Activated gamma-delta T cell treated with Interleukin-2 at 50 U/mL for 16 hours (primary cell): ENCODE results near the gene PRR36.

Source experiments
- DNase-seq: peaks from one replicate; pipeline ENCODE4 v3.0.0-alpha.2; 2020

Gene PRR36

GRCh38 chr19:7858109-7858770 lies 15.9 kb downstream of the PRR36 start:
- no peak for DNase-seq

- DNase-seq, result no peak
These were observed 16.5 kb downstream of the PRR36 start for GRCh38 chr19:7857727-7858108.

GRCh38 chr19:7856679-7857663 lies 17.2 kb downstream of the PRR36 start:
- no peak for DNase-seq

- no peak for DNase-seq
These were observed 18.0 kb downstream of the PRR36 start for GRCh38 chr19:7856109-7856591.

GRCh38 chr19:7855426-7856108 lies 18.6 kb downstream of the PRR36 start:
- DNase-seq, result no peak

- no peak for DNase-seq
These were observed 20.4 kb downstream of the PRR36 start for GRCh38 chr19:7853770-7854128.

GRCh38 chr19:7852851-7853769 lies 21.1 kb downstream of the PRR36 start:
- DNase-seq, result peak; percentile 65

- DNase-seq, result no peak
These were observed 22.3 kb downstream of the PRR36 start for GRCh38 chr19:7851623-7852500.

GRCh38 chr19:7850945-7851622 lies 23.1 kb downstream of the PRR36 start:
- DNase-seq, result no peak

- no peak for DNase-seq
These were observed 24.0 kb downstream of the PRR36 start for GRCh38 chr19:7850000-7850813.

GRCh38 chr19:7849631-7849999 lies 24.6 kb downstream of the PRR36 start:
- no peak for DNase-seq

GRCh38 chr19:7848779-7849457 lies 25.3 kb downstream of the PRR36 start:
- no peak for DNase-seq

GRCh38 chr19:7847664-7848063 lies 26.5 kb downstream of the PRR36 start:
- no peak for DNase-seq

- no peak for DNase-seq
These were observed 28.0 kb downstream of the PRR36 start for GRCh38 chr19:7846155-7846646.

- no peak for DNase-seq
These were observed 28.6 kb downstream of the PRR36 start for GRCh38 chr19:7845390-7846154.

GRCh38 chr19:7844951-7845350 lies 29.2 kb downstream of the PRR36 start:
- no peak for DNase-seq

- DNase-seq, result no peak
These were observed 29.8 kb downstream of the PRR36 start for GRCh38 chr19:7844405-7844804.

- no peak for DNase-seq
These were observed 30.7 kb downstream of the PRR36 start for GRCh38 chr19:7843521-7843920.
